ENCODE data around the gene CDK6.

GRCh38 chr7:92678291-92678920, 158.0 kb downstream of the CDK6 start:
- no peak for TF ChIP-seq CTCF (IDR thresholded peaks at IDR 0.05)
- TF ChIP-seq EP300 (IDR thresholded peaks at IDR 0.05): no peak
- no peak for TF ChIP-seq POLR2A (IDR thresholded peaks at IDR 0.05)

All from stomach (tissue), 4 donors.